Trophoblast cell (in vitro differentiated cells and primary cell): ENCODE data around the gene KRT9.

ENCODE experiments used
- DNase-seq, 2 donors: peaks; one replicate each; pipeline ENCODE4 v3.0.0-alpha.2; 2016
- H2AFZ ChIP-seq: 2 replicates; pipeline ENCODE4 v1.6.1; 2013; ENCODE audit warnings: low read length, moderate library complexity, mild to moderate bottlenecking; ENCODE audit not compliant: insufficient read depth, poor library complexity
- H2AK5ac ChIP-seq: 2 replicates; pipeline ENCODE4 v1.6.1; 2013; ENCODE audit warnings: mild to moderate bottlenecking, low read length
- H2BK120ac ChIP-seq: 2 replicates; pipeline ENCODE4 v1.6.1; 2013; ENCODE audit warnings: low read length, mild to moderate bottlenecking, moderate library complexity; ENCODE audit not compliant: insufficient read depth, poor library complexity
- H2BK12ac ChIP-seq: 2 replicates; pipeline ENCODE4 v1.6.1; 2013; ENCODE audit warnings: mild to moderate bottlenecking, low read length, moderate library complexity
- H2BK5ac ChIP-seq: 2 replicates; pipeline ENCODE4 v1.6.1; 2013; ENCODE audit warnings: low read length, low read depth, moderate library complexity, mild to moderate bottlenecking; ENCODE audit not compliant: poor library complexity
- H3K14ac ChIP-seq: 2 replicates; pipeline ENCODE4 v1.6.1; 2013; ENCODE audit warnings: mild to moderate bottlenecking, low read length
- H3K18ac ChIP-seq: 2 replicates; pipeline ENCODE4 v1.6.1; 2013; ENCODE audit warnings: mild to moderate bottlenecking, low read length
- H3K23ac ChIP-seq: 2 replicates; pipeline ENCODE4 v1.6.1; 2013; ENCODE audit warnings: low read length
- H3K27ac ChIP-seq: 2 replicates; pipeline ENCODE4 v1.5.1; 2013; ENCODE audit warnings: low read depth, mild to moderate bottlenecking, inconsistent platforms, low read length, moderate library complexity
- H3K27me3 ChIP-seq: 2 replicates; pipeline ENCODE4 v1.6.1; 2013; ENCODE audit warnings: inconsistent platforms, mild to moderate bottlenecking, low read length, moderate library complexity; ENCODE audit not compliant: insufficient read depth
- H3K36me3 ChIP-seq, 2 experiments: 1 replicate in 1 of 2; 2 replicates in 1 of 2; pipeline ENCODE4 v1.6.1; 2013; ENCODE audit warnings: low read length in 2 of 2, mild to moderate bottlenecking in 2 of 2, moderate library complexity in 1 of 2; ENCODE audit not compliant: insufficient read depth in 2 of 2, control insufficient read depth in 1 of 2
- H3K4ac ChIP-seq: 2 replicates; pipeline ENCODE4 v1.6.1; 2013; ENCODE audit warnings: low read depth, mild to moderate bottlenecking, low read length, moderate library complexity
- H3K4me1 ChIP-seq, 2 experiments: 1 replicate in 1 of 2; 2 replicates in 1 of 2; pipeline ENCODE4 v1.6.1; 2013; ENCODE audit warnings: low read length in 2 of 2, mild to moderate bottlenecking in 2 of 2, moderate library complexity in 1 of 2; ENCODE audit not compliant: insufficient read depth in 2 of 2, control insufficient read depth in 1 of 2
- H3K4me2 ChIP-seq: 2 replicates; pipeline ENCODE4 v1.6.1; 2013; ENCODE audit warnings: inconsistent platforms, mild to moderate bottlenecking, low read length, moderate library complexity
- H3K4me3 ChIP-seq: 2 replicates; pipeline ENCODE4 v1.5.1; 2013; ENCODE audit warnings: mild to moderate bottlenecking, low read depth, low read length, inconsistent platforms
- H3K79me1 ChIP-seq: one replicate; pipeline ENCODE4 v1.6.1; 2013; ENCODE audit warnings: low read length
- H3K79me2 ChIP-seq: 2 replicates; pipeline ENCODE4 v1.6.1; 2013; ENCODE audit warnings: low read length, mild to moderate bottlenecking; ENCODE audit not compliant: control insufficient read depth, insufficient read depth, poor library complexity
- H3K9ac ChIP-seq: 2 replicates; pipeline ENCODE4 v1.6.1; 2013; ENCODE audit warnings: mild to moderate bottlenecking, low read length
- H3K9me3 ChIP-seq: 2 replicates; pipeline ENCODE4 v1.6.1; 2013; ENCODE audit warnings: low read depth, mild to moderate bottlenecking, control low read depth, inconsistent platforms, low read length; ENCODE audit not compliant: insufficient read depth
- H4K12ac ChIP-seq: 2 replicates; pipeline ENCODE4 v1.6.1; 2013; ENCODE audit warnings: low read depth, mild to moderate bottlenecking, low read length, moderate library complexity
- H4K8ac ChIP-seq: 2 replicates; pipeline ENCODE4 v1.6.1; 2013; ENCODE audit warnings: low read depth, mild to moderate bottlenecking, low read length, moderate library complexity
- H4K91ac ChIP-seq: one replicate; pipeline ENCODE4 v1.6.1; 2013; ENCODE audit warnings: low read depth, mild to moderate bottlenecking, low read length, moderate library complexity
- WGBS: extraction: QIAGEN DNeasy Blood & Tissue Kit; methylation state at CpG from one replicate; pipeline ENCODE4 v1.1.7; 2013; ENCODE audit warnings: missing lambda C conversion rate; ENCODE audit not compliant: insufficient read length, insufficient coverage; ENCODE audit errors: extremely low coverage; 5-methylcytosine and 5-hydroxymethylcytosine counted together

The KRT9 gene

DNA sequence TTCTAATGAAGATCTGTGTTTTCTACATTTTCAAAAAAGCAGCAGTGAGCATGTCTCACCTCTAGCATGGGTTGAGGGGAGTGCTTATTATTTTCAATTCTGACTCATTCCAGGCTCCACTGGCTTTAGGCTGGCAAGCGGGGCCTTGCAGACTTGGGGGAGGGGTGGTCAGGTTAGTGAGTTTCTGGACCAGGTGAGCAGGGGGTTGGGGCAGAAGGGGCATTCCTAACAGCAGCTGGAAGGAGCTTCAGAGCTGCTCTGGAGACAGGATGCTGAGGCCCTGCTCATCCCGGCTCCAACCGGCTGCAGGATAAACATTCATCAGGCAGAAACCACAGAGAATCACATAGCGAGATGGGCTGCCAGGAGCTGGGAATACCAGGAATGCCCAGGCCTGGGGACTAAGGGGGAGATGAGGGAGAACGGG, 33.3 kb downstream of the KRT9 start:
- WGBS: no CpG with 5 or more reads among the region's 5 CpGs
- Histone ChIP-seq H3K79me1 (peaks cover 27% of the 10 kb centered on the region), H3K9me3 (no peaks in the 10 kb centered on the region), H2BK120ac (peak overlapping the region; percentile 19), H3K4me3 (no peak overlapping the region), H2BK12ac (peak overlapping the region; percentile 67), H3K36me3 (no peaks in the 10 kb centered on the region), H3K4me2 (no peak overlapping the region), H3K18ac (peak overlapping the region; percentile 16), H3K27me3 (no peaks in the 10 kb centered on the region), H3K4me1 (peaks cover 43 to 54% of the 10 kb centered on the region in 2 experiments), H3K9ac (no peak overlapping the region), H2AFZ (no peak overlapping the region), H3K23ac (no peak overlapping the region), H4K12ac (no peak overlapping the region), H3K4ac (peak overlapping the region; percentile 3), H3K27ac (peak overlapping the region; percentile 56), H4K91ac (peak overlapping the region; percentile 82), H3K79me2 (peaks cover 5% of the 10 kb centered on the region), H2BK5ac (peak overlapping the region; percentile 61), H4K8ac (peak overlapping the region; percentile 6), H2AK5ac (no peak overlapping the region), H3K14ac (peak overlapping the region; percentile 39)
- no peak for DNase-seq

DNA sequence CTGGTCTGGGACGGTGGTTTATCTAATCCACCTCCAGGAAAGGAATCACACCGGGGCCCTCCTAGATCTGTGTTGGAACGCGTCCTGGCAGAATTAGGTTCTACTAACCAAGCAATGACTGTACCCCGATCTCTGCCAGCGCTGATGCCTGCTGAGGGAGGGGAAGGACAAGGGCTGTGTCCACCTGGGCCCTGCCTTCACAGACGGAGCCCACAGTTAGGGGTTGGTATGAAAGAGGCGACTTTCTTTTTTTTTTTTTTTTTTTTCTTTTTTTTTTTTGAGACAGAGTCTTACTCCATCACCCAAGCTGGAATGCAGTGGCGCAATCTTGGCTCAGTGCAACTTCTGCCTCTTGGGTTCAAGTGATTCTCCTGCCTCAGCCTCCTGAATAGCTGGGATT, 33.9 kb downstream of the KRT9 start:
- Histone ChIP-seq H3K9ac (no peak overlapping the region), H3K18ac (peak overlapping the region; percentile 46), H3K4me3 (no peak overlapping the region), H3K4me1 (peaks cover 45 to 54% of the 10 kb centered on the region in 2 experiments), H3K27ac (peak overlapping the region; percentile 84), H3K79me2 (peaks cover 5% of the 10 kb centered on the region), H3K4ac (no peak overlapping the region), H2AFZ (no peak overlapping the region), H3K36me3 (no peaks in the 10 kb centered on the region), H2BK12ac (peak overlapping the region; percentile 88), H2BK5ac (peak overlapping the region; percentile 77), H4K91ac (peak overlapping the region; percentile 96), H4K12ac (no peak overlapping the region), H3K79me1 (peaks cover 27% of the 10 kb centered on the region), H2AK5ac (peak overlapping the region; percentile 61), H4K8ac (peak overlapping the region; percentile 49), H3K14ac (peak overlapping the region; percentile 84), H2BK120ac (peak overlapping the region; percentile 94), H3K4me2 (no peak overlapping the region), H3K27me3 (no peaks in the 10 kb centered on the region), H3K9me3 (no peaks in the 10 kb centered on the region), H3K23ac (no peak overlapping the region)
- peak; percentile 60 to 81 for DNase-seq
- no CpG with 5 or more reads among the region's 9 CpGs for WGBS

DNA sequence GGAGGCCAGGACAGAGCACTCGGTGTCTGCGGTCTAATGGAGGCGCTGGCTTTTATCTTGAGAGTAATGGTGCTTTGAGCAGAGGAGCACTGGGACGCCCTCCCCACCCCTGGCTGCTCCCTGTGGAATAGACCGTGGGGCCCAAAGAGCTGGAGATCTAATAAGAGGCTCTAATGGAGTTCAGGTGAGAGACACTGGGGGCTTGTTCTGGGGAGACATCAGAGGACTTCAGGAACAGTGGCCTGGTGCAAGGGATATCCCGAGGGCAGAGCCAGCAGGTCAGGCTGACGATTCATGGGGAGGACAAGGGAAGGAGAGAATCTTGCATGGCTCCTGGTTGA, 34.3 kb downstream of the KRT9 start:
- Histone ChIP-seq H4K12ac (no peak overlapping the region), H3K79me1 (peaks cover 27% of the 10 kb centered on the region)
- WGBS: no CpG with 5 or more reads among the region's 7 CpGs

DNA sequence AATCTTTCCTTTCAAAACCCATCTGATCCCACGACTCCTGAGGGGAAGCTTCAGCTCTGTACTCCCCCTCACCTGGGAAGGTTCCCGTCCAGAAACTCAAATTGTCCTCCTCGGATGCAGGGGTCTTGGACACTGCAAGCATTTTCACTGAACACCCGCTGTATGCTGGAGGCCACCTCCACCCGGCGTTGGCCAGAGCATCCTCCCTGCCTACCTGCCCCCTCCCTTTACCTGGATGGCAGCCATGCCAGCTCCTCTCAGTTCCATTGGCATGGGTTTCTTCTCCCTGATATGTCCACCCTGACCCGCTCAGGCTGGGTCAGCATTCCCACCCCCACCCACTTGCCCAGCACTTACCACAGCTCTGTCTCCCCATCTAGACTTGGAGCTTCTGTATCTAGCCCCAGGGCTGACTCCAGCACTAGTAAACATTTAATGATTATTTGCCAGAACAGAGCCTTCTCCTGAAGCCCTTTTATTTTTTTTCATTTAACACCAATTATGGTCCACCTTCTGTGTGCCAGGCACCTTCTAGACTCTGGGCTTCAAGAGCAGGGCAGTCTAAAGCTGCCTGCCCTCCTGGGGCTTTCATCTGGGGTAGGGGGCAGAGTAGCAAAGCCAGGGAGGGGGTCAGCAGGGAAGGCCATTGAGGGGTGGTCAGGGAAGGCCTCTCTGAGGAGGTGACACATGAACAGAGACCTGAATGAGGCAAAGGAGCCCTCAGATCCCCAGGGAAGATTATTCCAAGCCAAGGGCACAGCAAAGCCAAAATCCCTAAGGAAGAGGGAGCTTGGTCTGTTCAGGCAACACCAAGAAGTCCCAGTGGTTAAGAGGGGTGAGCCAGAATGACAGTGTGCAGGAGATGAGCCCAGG, 34.9 kb downstream of the KRT9 start:
- Histone ChIP-seq H2AFZ (peak overlapping the region; percentile 64), H3K9ac (no peak overlapping the region), H3K4ac (peak overlapping the region; percentile 89), H3K4me1 (peaks cover 45 to 58% of the 10 kb centered on the region in 2 experiments), H3K18ac (peak overlapping the region; percentile 92), H3K79me2 (peaks cover 5% of the 10 kb centered on the region), H3K79me1 (peaks cover 27% of the 10 kb centered on the region), H3K14ac (peak overlapping the region; percentile 84), H3K36me3 (no peaks in the 10 kb centered on the region), H3K4me3 (no peak overlapping the region), H4K91ac (peak overlapping the region; percentile 96), H3K23ac (no peak overlapping the region), H3K4me2 (no peak overlapping the region), H2AK5ac (peak overlapping the region; percentile 97), H3K9me3 (no peaks in the 10 kb centered on the region), H3K27ac (peak overlapping the region; percentile 84), H4K8ac (peak overlapping the region; percentile 57), H2BK120ac (peak overlapping the region; percentile 97), H4K12ac (peak overlapping the region; percentile 14), H2BK12ac (peak overlapping the region; percentile 97), H2BK5ac (peak overlapping the region; percentile 87), H3K27me3 (no peaks in the 10 kb centered on the region)
- WGBS: no CpG with 5 or more reads among the region's 7 CpGs
- DNase-seq: no peak

More for the DNA sequence above, 34.3 kb downstream of the KRT9 start:
- Histone ChIP-seq H3K23ac (no peak overlapping the region), H2BK12ac (peak overlapping the region; percentile 88), H3K4me3 (no peak overlapping the region), H3K79me2 (peaks cover 5% of the 10 kb centered on the region), H2AFZ (no peak overlapping the region), H3K4me2 (no peak overlapping the region), H4K91ac (peak overlapping the region; percentile 96), H3K18ac (peak overlapping the region; percentile 77), H3K4ac (no peak overlapping the region), H3K36me3 (no peaks in the 10 kb centered on the region), H3K27me3 (no peaks in the 10 kb centered on the region), H2AK5ac (peak overlapping the region; percentile 28), H3K9ac (no peak overlapping the region), H3K4me1 (peaks cover 45 to 56% of the 10 kb centered on the region in 2 experiments), H3K9me3 (no peaks in the 10 kb centered on the region), H4K8ac (peak overlapping the region; percentile 49), H2BK120ac (peak overlapping the region; percentile 94), H3K27ac (peak overlapping the region; percentile 84), H2BK5ac (peak overlapping the region; percentile 77), H3K14ac (peak overlapping the region; percentile 84)
- DNase-seq: no peak
